HCT116 (cell line): ENCODE results near the gene SLC34A1.

ENCODE experiments used
- POLR2AphosphoS5 ChIP-seq: IDR thresholded peaks from 2 replicates; pipeline ENCODE4 v1.6.1; 2011; ENCODE audit warnings: mild to moderate bottlenecking, low read depth, low read length, moderate library complexity
- RAD21 ChIP-seq: IDR thresholded peaks from 2 replicates; pipeline ENCODE4 v1.6.1; 2012; ENCODE audit warnings: low read depth, mild to moderate bottlenecking
- SRF ChIP-seq: IDR thresholded peaks from 2 replicates; pipeline ENCODE4 v1.6.1; 2012; ENCODE audit warnings: low read depth
- YY1 ChIP-seq: IDR thresholded peaks from 2 replicates; pipeline ENCODE4 v1.6.1; 2011; ENCODE audit warnings: low read length, low read depth, moderate library complexity, mild to moderate bottlenecking; ENCODE audit not compliant: insufficient replicate concordance; ENCODE audit errors: extremely low read depth
- ZNF274 ChIP-seq: fragments of 200-500 bp; sonication (Bioruptor generic); IDR thresholded peaks from 2 replicates; pipeline ENCODE4 v1.6.1; 2014; ENCODE audit warnings: mild to moderate bottlenecking, low read depth, low read length, inconsistent platforms
- TF ChIP-seq, protein P1 (sequence below), 3 experiments: fragments of 200-600 bp in 1 of 3; sonication (generic) in 1 of 3; IDR thresholded peaks in 2 of 3; conservative IDR thresholded peaks in 1 of 3; 2 replicates each; pipeline ENCODE4 v1.5.1; 2012 to 2017; ENCODE audit warnings: low read depth in 2 of 3, low read length in 2 of 3, antibody characterized with exemption in 1 of 3, borderline replicate concordance in 1 of 3, control low read depth in 1 of 3, mild to moderate bottlenecking in 1 of 3, mixed read lengths in 1 of 3, mixed run types in 1 of 3, moderate library complexity in 1 of 3; ENCODE audit not compliant: insufficient read depth in 1 of 3

DNA sequence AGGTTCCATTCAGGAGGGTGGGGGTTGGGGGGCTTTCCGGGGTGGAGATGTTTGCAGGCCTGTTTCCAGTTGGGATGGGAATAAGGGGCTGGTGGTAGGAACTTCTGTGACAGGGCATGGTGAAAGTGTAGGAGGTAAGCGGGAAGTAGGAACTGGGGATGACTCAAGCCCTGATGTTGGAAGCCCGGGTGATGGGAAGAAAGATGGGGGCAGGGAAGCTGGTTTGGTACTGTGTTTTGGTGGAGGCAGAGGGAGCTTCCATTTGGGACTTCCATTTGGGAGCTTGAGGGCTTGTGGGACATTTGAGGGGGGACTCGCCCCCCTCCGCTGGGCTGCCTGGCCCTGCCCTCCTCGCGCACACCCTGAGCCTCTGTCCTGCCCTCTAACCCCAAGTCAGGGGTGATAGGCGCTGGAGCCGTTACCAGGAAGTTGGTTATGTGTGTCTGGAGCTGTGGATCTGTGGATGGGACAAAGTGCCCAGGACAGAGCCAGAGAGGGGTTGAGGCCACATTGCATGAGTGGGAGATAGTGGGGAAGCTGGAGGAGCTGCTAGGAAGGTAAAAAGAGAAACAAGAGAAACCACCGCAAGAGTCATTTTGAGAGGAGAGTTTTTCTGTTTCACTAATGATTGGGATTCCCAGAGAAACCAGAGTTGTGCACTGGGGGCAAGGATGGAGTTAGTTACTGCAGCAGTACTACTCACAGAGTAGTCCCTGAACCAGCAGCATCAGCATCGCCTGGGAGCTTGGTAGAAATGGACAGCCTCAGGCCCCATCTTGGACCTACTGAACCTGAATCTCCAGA, 19.9 kb upstream of the SLC34A1 start:
- TF ChIP-seq YY1, result no peak
- no peak for TF ChIP-seq SRF
- TF ChIP-seq RAD21, result no peak
- no peak for TF ChIP-seq ZNF274
- TF ChIP-seq POLR2AphosphoS5, result no peak
- TF ChIP-seq, protein P1, sequence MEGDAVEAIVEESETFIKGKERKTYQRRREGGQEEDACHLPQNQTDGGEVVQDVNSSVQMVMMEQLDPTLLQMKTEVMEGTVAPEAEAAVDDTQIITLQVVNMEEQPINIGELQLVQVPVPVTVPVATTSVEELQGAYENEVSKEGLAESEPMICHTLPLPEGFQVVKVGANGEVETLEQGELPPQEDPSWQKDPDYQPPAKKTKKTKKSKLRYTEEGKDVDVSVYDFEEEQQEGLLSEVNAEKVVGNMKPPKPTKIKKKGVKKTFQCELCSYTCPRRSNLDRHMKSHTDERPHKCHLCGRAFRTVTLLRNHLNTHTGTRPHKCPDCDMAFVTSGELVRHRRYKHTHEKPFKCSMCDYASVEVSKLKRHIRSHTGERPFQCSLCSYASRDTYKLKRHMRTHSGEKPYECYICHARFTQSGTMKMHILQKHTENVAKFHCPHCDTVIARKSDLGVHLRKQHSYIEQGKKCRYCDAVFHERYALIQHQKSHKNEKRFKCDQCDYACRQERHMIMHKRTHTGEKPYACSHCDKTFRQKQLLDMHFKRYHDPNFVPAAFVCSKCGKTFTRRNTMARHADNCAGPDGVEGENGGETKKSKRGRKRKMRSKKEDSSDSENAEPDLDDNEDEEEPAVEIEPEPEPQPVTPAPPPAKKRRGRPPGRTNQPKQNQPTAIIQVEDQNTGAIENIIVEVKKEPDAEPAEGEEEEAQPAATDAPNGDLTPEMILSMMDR (IDR thresholded peaks at IDR 0.05 in 2 of 3, conservative IDR thresholded peaks at IDR 0.05 in 1 of 3; ENCODE audit: borderline replicate concordance in 1 of 3, insufficient read depth in 1 of 3, low read depth in 2 of 3, low read length in 2 of 3), result no peak
